Keratinocyte (primary cell): Measurements from ENCODE around the gene GRAMD1B. TPM values are rescaled to one million over a fixed set of nuclear protein-coding genes. Genes with fewer than 3 reads are reported as not detected.
A peak's percentile ranks its signal among the peaks of the same experiment; 100 is the strongest.

Experiments
- DNase-seq: peaks from one replicate; pipeline ENCODE4 v3.0.0-alpha.2; 2011; ENCODE audit warnings: low read depth, missing footprints, low spot score
- FAIRE-seq: peaks from 2 replicates; lab custom pipeline; 2011; peaks lifted over from hg19 to GRCh38; lab: Jason Lieb, UNC
- H2AFZ ChIP-seq: 2 replicates; pipeline ENCODE4 v1.6.0; 2012; ENCODE audit warnings: low read length, control low read depth, inconsistent platforms; ENCODE audit not compliant: control insufficient read depth
- H3K27ac ChIP-seq: 2 replicates; pipeline ENCODE4 v1.5.1; 2011; ENCODE audit warnings: low read length; ENCODE audit not compliant: control insufficient read depth, insufficient read depth
- H3K27me3 ChIP-seq: 3 replicates; pipeline ENCODE4 v1.6.0; 2011; ENCODE audit warnings: low read length; ENCODE audit not compliant: control insufficient read depth, insufficient read depth; ENCODE audit errors: extremely low read depth
- H3K36me3 ChIP-seq, 2 experiments: 2 replicates in 1 of 2; 3 replicates in 1 of 2; pipeline ENCODE4 v1.5.1; 2011; ENCODE audit warnings: low read length in 2 of 2, mild to moderate bottlenecking in 1 of 2; ENCODE audit not compliant: control insufficient read depth in 2 of 2, insufficient read depth in 2 of 2; ENCODE audit errors: extremely low read depth in 1 of 2
- H3K4me1 ChIP-seq: 3 replicates; pipeline ENCODE4 v1.5.1; 2011; ENCODE audit warnings: low read length; ENCODE audit not compliant: control insufficient read depth, insufficient read depth; ENCODE audit errors: extremely low read depth
- H3K4me2 ChIP-seq: 3 replicates; pipeline ENCODE4 v1.6.0; 2011; ENCODE audit warnings: low read depth, low read length; ENCODE audit not compliant: control insufficient read depth, insufficient read depth; ENCODE audit errors: extremely low read depth
- H3K4me3 ChIP-seq, 3 experiments: fragments of 200-600 bp in 1 of 3; sonication (generic) in 1 of 3; 2 replicates in 2 of 3; 3 replicates in 1 of 3; pipeline ENCODE4 v1.5.1; 2011 to 2016; ENCODE audit warnings: low read length in 3 of 3, mild to moderate bottlenecking in 3 of 3, control low read depth in 2 of 3, inconsistent platforms in 1 of 3, low read depth in 1 of 3, mixed read lengths in 1 of 3, mixed run types in 1 of 3, moderate library complexity in 1 of 3; ENCODE audit not compliant: control insufficient read depth in 2 of 3, insufficient read depth in 2 of 3; ENCODE audit errors: extremely low read depth in 1 of 3
- H3K79me2 ChIP-seq: 2 replicates; pipeline ENCODE4 v1.6.0; 2012; ENCODE audit warnings: low read length; ENCODE audit not compliant: control insufficient read depth, insufficient read depth
- H3K9ac ChIP-seq: 3 replicates; pipeline ENCODE4 v1.6.0; 2011; ENCODE audit warnings: low read length; ENCODE audit not compliant: control insufficient read depth, insufficient read depth; ENCODE audit errors: extremely low read depth
- H3K9me1 ChIP-seq: 3 replicates; pipeline ENCODE4 v1.6.0; 2011; ENCODE audit warnings: low read length; ENCODE audit not compliant: control insufficient read depth, insufficient read depth; ENCODE audit errors: extremely low read depth
- H3K9me3 ChIP-seq: 2 replicates; pipeline ENCODE4 v1.5.1; 2012; ENCODE audit warnings: low read depth, low read length; ENCODE audit not compliant: control insufficient read depth
- H4K20me1 ChIP-seq: 3 replicates; pipeline ENCODE4 v1.6.0; 2011; ENCODE audit warnings: low read length; ENCODE audit not compliant: control insufficient read depth, insufficient read depth; ENCODE audit errors: extremely low read depth
- CTCF ChIP-seq, 3 experiments: IDR thresholded peaks in 1 of 3; conservative IDR thresholded peaks in 1 of 3; optimal IDR thresholded peaks in 1 of 3; 2 replicates in 2 of 3; 3 replicates in 1 of 3; pipeline versions ENCODE3 to v1.5.1; 2011; ENCODE audit warnings: low read length in 3 of 3, mild to moderate bottlenecking in 3 of 3, moderate library complexity in 2 of 3, control low read depth in 1 of 3, inconsistent platforms in 1 of 3; ENCODE audit not compliant: insufficient read depth in 2 of 3; ENCODE audit errors: extremely low read depth in 1 of 3
- EZH2 ChIP-seq: IDR thresholded peaks from one replicate; pipeline ENCODE4 v1.6.1; 2012; ENCODE audit warnings: inconsistent platforms, mild to moderate bottlenecking, low read length, moderate library complexity
- dilution Hi-C: fragments of 300-500 bp; cut with MboI; formaldehyde crosslinking; loops from one replicate; pipeline ENCODE4 v1.7.0; 2020; ENCODE audit warnings: low sequenced_read_pairs; ENCODE audit not compliant: extremely low pct_ligation_motif_present
- polyA plus RNA-seq, 5 experiments: library from polyadenylated mRNA; depleted of rRNA in 3 of 5; stranded (reverse) in 3 of 5; stranded (forward) in 1 of 5; unstranded in 1 of 5; fragments of >200 nt; gene quantifications; 1 replicate in 1 of 5; 2 replicates in 3 of 5; 3 replicates in 1 of 5; pipeline versions ENCODE4 v1.2.1 to v1.2.3, GENCODE V29; 2011 to 2012; ENCODE audit warnings: missing spikeins in 2 of 5, low read depth in 1 of 5, low replicate concordance in 1 of 5

GRAMD1B gene
- polyA plus RNA-seq, 1 donor (not counting 4 experiments of a cell fraction or from before 2014, with no cell fraction given): 0.04 TPM

- no peak for FAIRE-seq
- no peak overlapping the region for H3K4me2 ChIP-seq
These were observed 129.5 kb downstream of the GRAMD1B start for GRCh38 chr11:123559523-123559955.

GRCh38 chr11:123560006-123560405, 129.9 kb downstream of the GRAMD1B start:
- TF ChIP-seq EZH2 (no peak), CTCF (optimal IDR thresholded peaks at IDR 0.05 in 1 of 3, IDR thresholded peaks at IDR 0.05 in 1 of 3, conservative IDR thresholded peaks at IDR 0.05 in 1 of 3; ENCODE audit: extremely low read depth in 1 of 3, insufficient read depth in 2 of 3, low read length in 3 of 3) (no peak)
- no peak for DNase-seq
- H3K4me3 ChIP-seq: peak overlapping the region; percentile 15 to 43 (median 18)
- H3K4me2 ChIP-seq: peak overlapping the region; percentile 48
- H3K36me3 ChIP-seq: no peaks in the 10 kb centered on the region
- H4K20me1 ChIP-seq: no peaks in the 10 kb centered on the region
- peaks cover 2% of the 10 kb centered on the region for H3K4me1 ChIP-seq
- H3K79me2 ChIP-seq: no peaks in the 10 kb centered on the region
- no peak overlapping the region for H3K27ac ChIP-seq
- no peaks in the 10 kb centered on the region for H3K9me3 ChIP-seq
- peaks cover 35% of the 10 kb centered on the region for H3K27me3 ChIP-seq
- H3K9ac ChIP-seq: no peak overlapping the region
- H2AFZ ChIP-seq: peak overlapping the region; percentile 43
- H3K9me1 ChIP-seq: no peaks in the 10 kb centered on the region
- dilution Hi-C loops: no loop called here
- no peak for FAIRE-seq

More at GRCh38 chr11:123559523-123559955, 129.5 kb downstream of the GRAMD1B start:
- Histone ChIP-seq H3K4me1 (peaks cover 2% of the 10 kb centered on the region), H3K79me2 (no peaks in the 10 kb centered on the region), H3K27me3 (peaks cover 35% of the 10 kb centered on the region), H3K36me3 (no peaks in the 10 kb centered on the region), H3K9me3 (no peaks in the 10 kb centered on the region), H3K9me1 (no peaks in the 10 kb centered on the region), H3K27ac (no peak overlapping the region), H3K9ac (no peak overlapping the region), H2AFZ (peak overlapping the region; percentile 20), H4K20me1 (no peaks in the 10 kb centered on the region), H3K4me3 (no peak overlapping the region)
- TF ChIP-seq EZH2: no peak
- peak in 1 of 3 experiments; percentile 6 for TF ChIP-seq CTCF (optimal IDR thresholded peaks at IDR 0.05 in 1 of 3, IDR thresholded peaks at IDR 0.05 in 1 of 3, conservative IDR thresholded peaks at IDR 0.05 in 1 of 3; ENCODE audit: extremely low read depth in 1 of 3, insufficient read depth in 2 of 3, low read length in 3 of 3)
- no peak for DNase-seq
- dilution Hi-C loops: no loop called here
